Pancreas (tissue), 10 donors: ENCODE results near the gene DCC. TPM values are rescaled to one million over a fixed set of nuclear protein-coding genes. Genes with fewer than 3 reads are reported as not detected.

Source experiments
- ATAC-seq, 4 donors: fragments of 200-7000 bp; cut with Tn5 transposase; one replicate each; pipeline versions ENCODE4 v1.8.0 to v1.9.1; 2020; ENCODE audit warnings: mild to moderate bottlenecking in 4 of 4, moderate library complexity in 4 of 4
- DNase-seq, 6 donors: peaks; one replicate each; pipeline ENCODE4 v3.0.0-alpha.2; 2020
- FAIRE-seq: peaks from 2 replicates; lab custom pipeline; 2012; peaks lifted over from hg19 to GRCh38; lab: Jason Lieb, UNC
- H3K27ac ChIP-seq, 4 donors: fragments of 200-600 bp; sonication (generic); 1 replicate in 3 of 4; 2 replicates in 1 of 4; pipeline versions ENCODE4 v1.5.0 to v1.8.0; 2020
- H3K27me3 ChIP-seq, 4 donors: fragments of 200-600 bp; one replicate each; pipeline ENCODE4 v1.8.0; 2021
- H3K36me3 ChIP-seq, 3 donors: fragments of 200-600 bp; sonication (generic) in 1 of 3; one replicate each; pipeline versions ENCODE4 v1.5.0 to v1.8.0; 2020 to 2021
- H3K4me1 ChIP-seq, 3 donors: fragments of 200-600 bp; one replicate each; pipeline ENCODE4 v1.8.0; 2021
- H3K4me3 ChIP-seq, 4 donors: fragments of 200-600 bp; sonication (generic) in 2 of 4; one replicate each; pipeline versions ENCODE4 v1.5.0 to v1.8.0; 2020 to 2021
- H3K9me3 ChIP-seq, 4 donors: fragments of 200-600 bp; one replicate each; pipeline ENCODE4 v1.8.0; 2021
- CTCF ChIP-seq, 4 donors: fragments of 200-600 bp; sonication (generic) in 3 of 4; IDR thresholded peaks; one replicate each; pipeline versions ENCODE4 v1.5.0 to v1.8.0; 2021; ENCODE audit warnings: antibody characterized with exemption in 4 of 4
- WGBS, 2 donors: extraction: QIAGEN DNeasy Blood & Tissue Kit; methylation state at CpG; one replicate each; pipeline ENCODE4 v1.1.7; 2013; 5-methylcytosine and 5-hydroxymethylcytosine counted together
- intact Hi-C, 3 donors: fragments of 100-400 bp; cut with DNase I; formaldehyde crosslinking; loops; one replicate each; pipeline versions ENCODE4 v1.11.1 to v1.14.2; 2022
- polyA plus RNA-seq, 2 donors: library from polyadenylated mRNA; stranded (reverse); fragments of 200-250 nt; gene quantifications; one replicate each; pipeline ENCODE4 v1.2.3, GENCODE V29; 2013
- total RNA-seq, 6 donors: library from RNA; stranded (reverse); fragmentation: NEBNext Ultra II Directional in 4 of 6; extraction: Animal tissue kit (Norgen Biotek cat#: 25700) in 4 of 6; gene quantifications; one replicate each; pipeline versions ENCODE4 v1.2.1 to v1.2.4, GENCODE V29; 2021 to 2023
- donor health status: healthy with polysubstance abuse.
- donor health status: DM: no; HTN: no; CAD: no; lungs with moderate emphysema.
- donor health status: DM: no; HTN: no; CAD: no.
- donor health status: control.
- donor health status: control.
- donor health status: Bipolar disorder and iron deficiency.
- donor health status: DM: yes; HTN: yes; CAD: no.
- donor health status: DM: no; HTN: no; CAD: no.
- donor health status: DM: no; HTN: no; CAD: no.
- donor health status: DM: yes; HTN: yes; CAD: no.

DCC gene
- total and polyA plus RNA-seq, 8 donors: 0.18 to 0.44 (median 0.28) TPM; not detected in 1

- H3K27ac ChIP-seq: no peak overlapping the region
- ATAC-seq (no peak), DNase-seq (no peak), FAIRE-seq (no peak)
- intact Hi-C loops: no loop called here
- H3K9me3 ChIP-seq: no peaks in the 10 kb centered on the region
- TF ChIP-seq CTCF (IDR thresholded peaks at IDR 0.05): no peak
- 24 to 41% methylated on average over 1 of the region's 1 CpG for WGBS, 2 donors
- no peaks in the 10 kb centered on the region for H3K4me1 ChIP-seq
- no peaks in the 10 kb centered on the region for H3K27me3 ChIP-seq
- no peaks in the 10 kb centered on the region for H3K36me3 ChIP-seq
- no peak overlapping the region for H3K4me3 ChIP-seq
Measured at GRCh38 chr18:52991246-52991645, 651.2 kb downstream of the DCC start.

- intact Hi-C loops: no loop called here
- WGBS, 2 donors: 59 to 62% methylated on average over 6 of the region's 6 CpGs
- FAIRE-seq (no peak), ATAC-seq (no peak), DNase-seq (no peak)
- no peaks in the 10 kb centered on the region for H3K27me3 ChIP-seq
- no peak overlapping the region for H3K27ac ChIP-seq
- H3K4me3 ChIP-seq: no peak overlapping the region
- no peaks in the 10 kb centered on the region for H3K4me1 ChIP-seq
- no peak for TF ChIP-seq CTCF (IDR thresholded peaks at IDR 0.05)
- H3K36me3 ChIP-seq: no peaks in the 10 kb centered on the region
- no peaks in the 10 kb centered on the region for H3K9me3 ChIP-seq
Measured at GRCh38 chr18:52992041-52992440, 652.0 kb downstream of the DCC start.

- intact Hi-C loops: no loop called here
- 69 to 71% methylated on average over 4 of the region's 4 CpGs for WGBS, 2 donors
- Histone ChIP-seq H3K4me1 (no peaks in the 10 kb centered on the region), H3K4me3 (no peak overlapping the region), H3K27ac (no peak overlapping the region), H3K9me3 (no peaks in the 10 kb centered on the region), H3K27me3 (no peaks in the 10 kb centered on the region), H3K36me3 (no peaks in the 10 kb centered on the region)
- ATAC-seq (peak in 1 of 4 donors; percentile 18), DNase-seq (no peak), FAIRE-seq (no peak)
- no peak for TF ChIP-seq CTCF (IDR thresholded peaks at IDR 0.05)
Measured at GRCh38 chr18:52995875-52996274, 655.9 kb downstream of the DCC start.

GRCh38 chr18:52999633-53000032 is 659.6 kb downstream of the DCC start:
- DNase-seq: no peak
- TF ChIP-seq CTCF (IDR thresholded peaks at IDR 0.05): no peak
- no peaks in the 10 kb centered on the region for H3K4me1 ChIP-seq
- no peak overlapping the region for H3K4me3 ChIP-seq
- H3K27ac ChIP-seq: no peak overlapping the region
- no peaks in the 10 kb centered on the region for H3K27me3 ChIP-seq
- FAIRE-seq: no peak
- no peak for ATAC-seq
- intact Hi-C loops: no loop called here
- no peaks in the 10 kb centered on the region for H3K36me3 ChIP-seq
- 75 to 79% methylated on average over 2 of the region's 2 CpGs for WGBS, 2 donors
- no peaks in the 10 kb centered on the region for H3K9me3 ChIP-seq

GRCh38 chr18:53004798-53005197 is 664.8 kb downstream of the DCC start:
- intact Hi-C loops: no loop called here

More at GRCh38 chr18:53004798-53005197, 664.8 kb downstream of the DCC start:
- whole genome bisulfite sequencing, 2 donors: 20 to 41% methylated on average over 1 of the region's 1 CpG
- DNase-seq (no peak), FAIRE-seq (no peak), ATAC-seq (no peak)
- Histone ChIP-seq H3K9me3 (no peaks in the 10 kb centered on the region), H3K4me3 (no peak overlapping the region), H3K27me3 (no peaks in the 10 kb centered on the region), H3K36me3 (no peaks in the 10 kb centered on the region), H3K27ac (no peak overlapping the region), H3K4me1 (no peaks in the 10 kb centered on the region)
- no peak for TF ChIP-seq CTCF (IDR thresholded peaks at IDR 0.05)
